H1 (cell line): Measurements from ENCODE around the gene ARHGAP6. TPM values are rescaled to one million over a fixed set of nuclear protein-coding genes. Genes with fewer than 3 reads are reported as not detected.
"Not testable (repeated sequence)": the region's sequence is repeated elsewhere in the genome, so short reads cannot be mapped to it uniquely, and the experiment has no call there.

Source experiments
- CTCF ChIA-PET: fragments of 300-600 bp; sonication (Branson Sonifier 250); formaldehyde crosslinking; loops from one replicate; lab custom pipeline; 2021; ENCODE audit not compliant: partially characterized antibody; lab: Charles Lee
- POLR2A ChIA-PET: fragments of 300-600 bp; sonication (Branson Sonifier 250); formaldehyde crosslinking; loops from one replicate; lab custom pipeline; 2021; ENCODE audit warnings: inconsistent platforms; ENCODE audit not compliant: partially characterized antibody; lab: Charles Lee
- DNase-seq, 2 experiments: peaks; one replicate each; pipeline versions ENCODE4 v3.0.0 to v3.0.0-alpha.2; 2010 to 2022; ENCODE audit warnings: low spot score in 2 of 2, low read depth in 1 of 2, mixed read lengths in 1 of 2
- FAIRE-seq: peaks from 2 replicates; lab custom pipeline; 2011; peaks lifted over from hg19 to GRCh38; lab: Jason Lieb, UNC
- H2AFZ ChIP-seq: 2 replicates; pipeline ENCODE4 v1.8.1; 2012; ENCODE audit warnings: low read length, inconsistent platforms
- H2AK5ac ChIP-seq: 2 replicates; pipeline ENCODE4 v1.6.1; 2013; ENCODE audit warnings: low read depth, low read length
- H2BK120ac ChIP-seq: replicated peaks from 2 replicates; pipeline ENCODE3; 2013; ENCODE audit warnings: low read depth, low read length, inconsistent platforms
- H2BK12ac ChIP-seq: 2 replicates; pipeline ENCODE4 v1.6.1; 2013; ENCODE audit warnings: low read depth, low read length
- H2BK15ac ChIP-seq: 2 replicates; pipeline ENCODE4 v1.6.1; 2013; ENCODE audit warnings: low read length
- H2BK20ac ChIP-seq: 2 replicates; pipeline ENCODE4 v1.6.1; 2013; ENCODE audit warnings: low read length
- H2BK5ac ChIP-seq: 2 replicates; pipeline ENCODE4 v1.6.1; 2013; ENCODE audit warnings: low read depth, low read length
- H3K14ac ChIP-seq: 2 replicates; pipeline ENCODE4 v1.6.1; 2013; ENCODE audit warnings: inconsistent platforms; ENCODE audit not compliant: insufficient read length
- H3K18ac ChIP-seq: 2 replicates; pipeline ENCODE4 v1.6.1; 2013; ENCODE audit warnings: low read length; ENCODE audit errors: extremely low read depth
- H3K23ac ChIP-seq: 2 replicates; pipeline ENCODE4 v1.6.1; 2013; ENCODE audit warnings: inconsistent platforms; ENCODE audit not compliant: insufficient read length
- H3K23me2 ChIP-seq: 2 replicates; pipeline ENCODE4 v1.6.1; 2013; ENCODE audit warnings: low read depth, low read length
- H3K27ac ChIP-seq: 2 replicates; pipeline ENCODE4 v1.6.1; 2011; ENCODE audit warnings: low read depth, low read length, inconsistent platforms
- H3K27me3 ChIP-seq, 4 experiments: replicated peaks in 1 of 4; 1 replicate in 1 of 4; 2 replicates in 3 of 4; pipeline versions ENCODE4 v1.6.1 to v1.8.1; 2011 to 2013; ENCODE audit warnings: low read length in 3 of 4, mild to moderate bottlenecking in 3 of 4, inconsistent platforms in 2 of 4, mixed read lengths in 2 of 4, moderate library complexity in 1 of 4; ENCODE audit not compliant: control insufficient read depth in 3 of 4, insufficient read depth in 3 of 4; ENCODE audit errors: extremely low read depth in 1 of 4
- H3K36me3 ChIP-seq, 4 experiments: 2 replicates each; pipeline versions ENCODE4 v1.6.1 to v1.8.1; 2011 to 2013; ENCODE audit warnings: mild to moderate bottlenecking in 4 of 4, low read length in 3 of 4, moderate library complexity in 2 of 4, control low read depth in 1 of 4, inconsistent platforms in 1 of 4; ENCODE audit not compliant: insufficient read depth in 4 of 4, control insufficient read depth in 2 of 4
- H3K4ac ChIP-seq: replicated peaks from 2 replicates; pipeline ENCODE3; 2013; ENCODE audit warnings: low read length, low read depth, mixed read lengths, inconsistent platforms; ENCODE audit not compliant: insufficient read length
- H3K4me1 ChIP-seq, 4 experiments: replicated peaks in 1 of 4; 1 replicate in 1 of 4; 2 replicates in 3 of 4; pipeline versions ENCODE4 v1.6.1 to v1.8.1; 2011 to 2013; ENCODE audit warnings: low read length in 3 of 4, inconsistent platforms in 2 of 4, mixed read lengths in 1 of 4; ENCODE audit not compliant: insufficient read depth in 4 of 4, control insufficient read depth in 3 of 4
- H3K4me2 ChIP-seq, 2 experiments: 2 replicates each; pipeline versions ENCODE4 v1.6.1 to v1.8.1; 2011 to 2013; ENCODE audit warnings: low read depth in 2 of 2, low read length in 2 of 2, control low read depth in 1 of 2, inconsistent platforms in 1 of 2, mild to moderate bottlenecking in 1 of 2; ENCODE audit not compliant: insufficient read depth in 1 of 2
- H3K4me3 ChIP-seq, 4 experiments: fragments of 200-600, 300-600 bp in 1 of 4; sonication (generic), shearing (Covaris generic), sonication (Bioruptor Twin) in 1 of 4; 2 replicates each; pipeline versions ENCODE4 v1.5.1 to v1.8.1; 2011 to 2016; ENCODE audit warnings: low read length in 4 of 4, low read depth in 3 of 4, control low read depth in 2 of 4, inconsistent platforms in 2 of 4, mild to moderate bottlenecking in 2 of 4, mixed read lengths in 1 of 4, moderate library complexity in 1 of 4; ENCODE audit not compliant: insufficient read depth in 2 of 4; ENCODE audit errors: extremely low read depth in 1 of 4
- H3K56ac ChIP-seq: replicated peaks from 2 replicates; pipeline ENCODE3; 2013; ENCODE audit warnings: low read depth, mild to moderate bottlenecking, mixed read lengths, low read length, inconsistent platforms; ENCODE audit not compliant: insufficient read length
- H3K79me1 ChIP-seq: 2 replicates; pipeline ENCODE4 v1.6.1; 2013; ENCODE audit warnings: low read depth, low read length, control low read depth
- H3K79me2 ChIP-seq, 2 experiments: 2 replicates each; pipeline versions ENCODE4 v1.6.1 to v1.8.1; 2012 to 2013; ENCODE audit warnings: low read length in 2 of 2, mild to moderate bottlenecking in 2 of 2, inconsistent platforms in 1 of 2; ENCODE audit not compliant: insufficient read depth in 2 of 2, control insufficient read depth in 1 of 2
- H3K9ac ChIP-seq, 4 experiments: replicated peaks in 1 of 4; 1 replicate in 1 of 4; 2 replicates in 3 of 4; pipeline versions ENCODE4 v1.6.1 to v1.8.1; 2011 to 2013; ENCODE audit warnings: low read depth in 3 of 4, low read length in 3 of 4, control low read depth in 2 of 4, mild to moderate bottlenecking in 2 of 4, moderate library complexity in 2 of 4, inconsistent platforms in 1 of 4; ENCODE audit errors: extremely low read depth in 1 of 4
- H3K9me3 ChIP-seq, 2 experiments: 2 replicates each; pipeline versions ENCODE4 v1.6.1 to v1.8.1; 2012 to 2013; ENCODE audit warnings: mild to moderate bottlenecking in 2 of 2, moderate library complexity in 2 of 2, control low read depth in 1 of 2, inconsistent platforms in 1 of 2, low read depth in 1 of 2, low read length in 1 of 2, mixed read lengths in 1 of 2; ENCODE audit not compliant: insufficient read depth in 2 of 2
- H4K20me1 ChIP-seq, 2 experiments: replicated peaks in 1 of 2; 2 replicates each; pipeline versions ENCODE3 to v1.8.1; 2011 to 2013; ENCODE audit warnings: inconsistent platforms in 2 of 2, low read length in 2 of 2, mild to moderate bottlenecking in 1 of 2; ENCODE audit not compliant: insufficient read depth in 2 of 2, control insufficient read depth in 1 of 2
- H4K5ac ChIP-seq: 2 replicates; pipeline ENCODE4 v1.6.1; 2013; ENCODE audit warnings: low read length, low read depth, mixed read lengths, inconsistent platforms; ENCODE audit not compliant: insufficient read length
- H4K8ac ChIP-seq: 2 replicates; pipeline ENCODE4 v1.8.0; 2013; ENCODE audit warnings: mild to moderate bottlenecking, moderate library complexity, low read length, inconsistent platforms; ENCODE audit not compliant: insufficient read depth; ENCODE audit errors: extremely low read depth
- H4K91ac ChIP-seq: replicated peaks from 2 replicates; pipeline ENCODE3; 2013; ENCODE audit warnings: low read length, mixed read lengths, inconsistent platforms; ENCODE audit not compliant: insufficient read length
- ASH2L ChIP-seq: fragments of 200-600, 300-600 bp; sonication (generic); IDR thresholded peaks from one replicate; pipeline ENCODE4 v1.7.1; 2017; ENCODE audit warnings: low read length
- BACH1 ChIP-seq: IDR thresholded peaks from 2 replicates; pipeline ENCODE4 v1.6.1; 2012; ENCODE audit warnings: low read length, improper control_type of control experiment
- CREB1 ChIP-seq: IDR thresholded peaks from 2 replicates; pipeline ENCODE4 v1.6.1; 2012; ENCODE audit warnings: inconsistent platforms
- EZH2 ChIP-seq: fragments of 200-600 bp; sonication (generic); IDR thresholded peaks from 2 replicates; pipeline ENCODE4 v1.7.1; 2012; ENCODE audit warnings: low read depth, mild to moderate bottlenecking, moderate library complexity, low read length, inconsistent platforms; ENCODE audit not compliant: severe bottlenecking
- NANOG ChIP-seq: IDR thresholded peaks from 2 replicates; pipeline ENCODE4 v1.6.1; 2011; ENCODE audit warnings: low read length, low read depth, mild to moderate bottlenecking, inconsistent platforms; ENCODE audit not compliant: insufficient read depth, poor library complexity, severe bottlenecking
- RBBP5 ChIP-seq: IDR thresholded peaks from 2 replicates; pipeline ENCODE4 v1.7.1; 2012; ENCODE audit warnings: low read depth, mild to moderate bottlenecking, inconsistent platforms, low read length, moderate library complexity, borderline replicate concordance
- RNF2 ChIP-seq: fragments of 200-900, 300-1000 bp; sonication (generic); IDR thresholded peaks from 2 replicates; pipeline ENCODE4 v1.7.1; 2016; ENCODE audit warnings: borderline replicate concordance, low read depth, mild to moderate bottlenecking, antibody characterized with exemption, low read length; ENCODE audit not compliant: poor library complexity, severe bottlenecking; ENCODE audit errors: missing control alignments
- SP4 ChIP-seq: IDR thresholded peaks from 2 replicates; pipeline ENCODE4 v1.6.1; 2012; ENCODE audit warnings: low read length, inconsistent platforms
- WGBS, 2 experiments: shearing (Covaris generic) in 1 of 2; methylation state at CpG; one replicate each; pipeline versions ENCODE4 v1.1.6 to v1.1.7; 2013 to 2015; ENCODE audit warnings: low lambda C conversion rate in 2 of 2, mixed read lengths in 2 of 2, inconsistent platforms in 1 of 2, low coverage in 1 of 2, missing lambda C conversion rate in 1 of 2; ENCODE audit not compliant: insufficient replicate concordance in 2 of 2, insufficient coverage in 1 of 2, insufficient read length in 1 of 2; ENCODE audit errors: extremely low coverage in 1 of 2, missing lambda C conversion rate in 1 of 2; 5-methylcytosine and 5-hydroxymethylcytosine counted together
- polyA plus RNA-seq, 7 experiments: library from polyadenylated mRNA; depleted of rRNA in 3 of 7; stranded (reverse) in 5 of 7; unstranded in 2 of 7; fragments of >200 nt in 5 of 7; fragments of 200-250 nt in 2 of 7; gene quantifications; 1 replicate in 5 of 7; 2 replicates in 1 of 7; 4 replicates in 1 of 7; pipeline versions ENCODE4 v1.2.1 to v1.2.3, GENCODE V29; 2011 to 2013; ENCODE audit warnings: missing spikeins in 2 of 7, mixed read lengths in 2 of 7
- total RNA-seq: library from RNA; stranded (reverse); fragmentation: NEBNext Ultra II Directional; extraction: Animal tissue kit (Norgen Biotek cat#: 25700); gene quantifications from 2 replicates; pipeline ENCODE4 v1.2.1, GENCODE V29; 2021
- TF ChIP-seq, protein P1 (sequence below): IDR thresholded peaks from 2 replicates; pipeline ENCODE4 v1.6.1; 2011; ENCODE audit warnings: low read depth, mild to moderate bottlenecking, low read length; ENCODE audit not compliant: insufficient read depth
- TF ChIP-seq, protein P2 (sequence below): IDR thresholded peaks from 2 replicates; pipeline ENCODE4 v1.6.1; 2011; ENCODE audit warnings: low read length, improper control_type of control experiment

The ARHGAP6 gene
- total and polyA plus RNA-seq, 2 of the 8 experiments (the other 6 are each of a cell fraction or from before 2014, with no cell fraction given), result 0.35 to 0.82 TPM

DNA sequence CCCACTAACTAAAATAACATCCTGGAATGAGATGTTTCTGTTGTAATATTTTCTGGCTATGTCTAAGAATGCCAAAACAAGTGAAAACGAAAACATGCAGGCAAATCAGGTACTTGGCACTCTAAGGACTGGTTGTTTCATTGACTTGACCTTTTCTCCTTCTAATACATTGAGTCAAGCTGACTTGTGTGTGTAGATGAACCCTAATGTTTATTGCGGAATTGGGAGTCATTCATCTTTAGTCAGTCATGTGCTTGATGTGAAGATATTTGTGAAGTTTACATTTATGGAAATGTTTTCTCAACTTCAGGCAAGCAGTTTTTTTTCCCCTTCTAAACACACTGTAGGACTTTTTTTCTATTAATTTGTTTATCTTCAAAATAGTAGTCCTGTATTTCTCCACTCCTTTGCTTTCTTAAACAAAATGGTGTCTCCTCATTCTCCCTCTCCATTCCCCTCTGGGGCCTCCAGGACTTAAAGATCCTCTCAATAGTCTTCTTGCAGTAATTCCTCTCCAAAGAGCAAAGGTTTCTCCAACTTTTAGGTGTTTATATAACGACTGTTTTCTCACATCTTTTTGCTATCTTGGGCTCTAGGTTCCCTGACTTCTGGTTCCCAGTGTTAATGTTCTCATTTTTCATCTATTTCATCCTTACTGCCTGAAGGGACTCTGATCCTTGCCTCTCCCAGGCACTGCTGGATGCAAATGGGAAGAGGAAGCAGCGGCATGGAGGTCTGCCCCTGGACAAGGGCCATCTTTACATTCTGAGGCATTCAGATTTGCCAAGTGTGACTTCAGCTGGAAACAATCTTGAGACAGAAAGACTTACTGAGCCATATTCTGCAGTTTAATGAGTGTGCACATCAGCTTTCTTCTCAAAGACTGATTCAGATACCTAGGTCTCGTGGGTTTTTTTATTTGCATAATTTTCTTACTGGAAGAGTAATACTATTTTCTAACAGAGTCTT lies 166.4 kb downstream of the ARHGAP6 start (continued):
- TF ChIP-seq, protein P1, sequence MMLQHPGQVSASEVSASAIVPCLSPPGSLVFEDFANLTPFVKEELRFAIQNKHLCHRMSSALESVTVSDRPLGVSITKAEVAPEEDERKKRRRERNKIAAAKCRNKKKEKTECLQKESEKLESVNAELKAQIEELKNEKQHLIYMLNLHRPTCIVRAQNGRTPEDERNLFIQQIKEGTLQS, result no peak
- TF ChIP-seq NANOG (no peak), BACH1 (no peak), RBBP5 (no peak), RNF2 (no peak), CREB1 (no peak), EZH2 (no peak), ASH2L (no peak), SP4 (no peak)
- TF ChIP-seq, protein P2, sequence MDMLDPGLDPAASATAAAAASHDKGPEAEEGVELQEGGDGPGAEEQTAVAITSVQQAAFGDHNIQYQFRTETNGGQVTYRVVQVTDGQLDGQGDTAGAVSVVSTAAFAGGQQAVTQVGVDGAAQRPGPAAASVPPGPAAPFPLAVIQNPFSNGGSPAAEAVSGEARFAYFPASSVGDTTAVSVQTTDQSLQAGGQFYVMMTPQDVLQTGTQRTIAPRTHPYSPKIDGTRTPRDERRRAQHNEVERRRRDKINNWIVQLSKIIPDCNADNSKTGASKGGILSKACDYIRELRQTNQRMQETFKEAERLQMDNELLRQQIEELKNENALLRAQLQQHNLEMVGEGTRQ, result no peak

DNA sequence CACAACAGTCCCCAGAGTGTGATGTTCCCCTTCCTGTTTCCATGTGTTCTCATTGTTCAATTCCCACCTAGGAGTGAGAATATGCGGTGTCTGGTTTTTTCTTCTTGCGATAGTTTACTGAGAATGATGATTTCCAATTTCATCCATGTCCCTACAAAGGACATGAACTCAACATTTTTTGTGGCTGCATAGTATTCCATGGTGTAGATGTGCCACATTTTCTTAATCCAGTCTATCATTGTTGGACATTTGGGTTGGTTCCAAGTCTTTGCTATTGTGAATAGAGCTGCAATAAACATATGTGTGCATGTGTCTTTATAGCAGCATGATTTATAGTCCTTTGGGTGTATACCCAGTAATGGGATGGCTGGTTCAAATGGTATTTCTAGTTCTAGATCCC lies 174.3 kb downstream of the ARHGAP6 start:
- H2BK15ac ChIP-seq, H3K23me2 ChIP-seq, FAIRE-seq, H3K4ac ChIP-seq, H4K8ac ChIP-seq, H3K4me2 ChIP-seq, H3K18ac ChIP-seq, H4K91ac ChIP-seq, H2BK120ac ChIP-seq, H3K56ac ChIP-seq, CTCF ChIA-PET, H3K36me3 ChIP-seq, H2BK12ac ChIP-seq, H3K9ac ChIP-seq, H3K4me3 ChIP-seq, H3K27me3 ChIP-seq, H3K79me2 ChIP-seq, H2AK5ac ChIP-seq, H3K23ac ChIP-seq, H4K20me1 ChIP-seq, H2AFZ ChIP-seq, H3K4me1 ChIP-seq, H3K9me3 ChIP-seq, H3K79me1 ChIP-seq, DNase-seq, H3K14ac ChIP-seq, POLR2A ChIA-PET, H2BK20ac ChIP-seq, H4K5ac ChIP-seq, H2BK5ac ChIP-seq, H3K27ac ChIP-seq: not testable (repeated sequence)
- no CpG with 5 or more reads among the region's 2 CpGs for WGBS, 2 experiments
